Ovary (tissue), 9 donors: ENCODE data around the gene ABI3BP. TPM values are rescaled to one million over a fixed set of nuclear protein-coding genes. Genes with fewer than 3 reads are reported as not detected.
A peak's percentile ranks its signal among the peaks of the same experiment; 100 is the strongest.

ENCODE experiments used
- DNase-seq, 5 donors: peaks; one replicate each; pipeline ENCODE4 v3.0.0-alpha.2; 2019 to 2020
- H3K27ac ChIP-seq, 2 donors: fragments of 200-600 bp; one replicate each; pipeline versions ENCODE4 v1.5.1 to v1.8.0; 2019 to 2022
- H3K27me3 ChIP-seq: fragments of 200-600 bp; one replicate; pipeline ENCODE4 v1.8.0; 2022
- H3K36me3 ChIP-seq: fragments of 200-600 bp; sonication (generic); one replicate; pipeline ENCODE4 v1.5.1; 2019
- H3K4me1 ChIP-seq: one replicate; pipeline ENCODE4 v1.8.1; 2013; ENCODE audit warnings: mild to moderate bottlenecking, moderate library complexity; ENCODE audit not compliant: insufficient read depth
- H3K4me3 ChIP-seq: fragments of 200-600 bp; sonication (generic); one replicate; pipeline ENCODE4 v1.5.1; 2017
- H3K9me3 ChIP-seq, 2 donors: fragments of 200-600 bp in 1 of 2; sonication (generic) in 1 of 2; one replicate each; pipeline versions ENCODE4 v1.5.1 to v1.8.1; 2013 to 2019; ENCODE audit warnings: mild to moderate bottlenecking in 1 of 2, moderate library complexity in 1 of 2
- EP300 ChIP-seq: sonication (generic); formaldehyde crosslinking; IDR thresholded peaks from one replicate; pipeline ENCODE4 v1.6.1; 2017; ENCODE audit warnings: antibody characterized with exemption
- POLR2A ChIP-seq: fragments of 450-650 bp; IDR thresholded peaks from one replicate; pipeline ENCODE4 v1.6.1; 2017; ENCODE audit warnings: antibody characterized with exemption, mild to moderate bottlenecking, moderate library complexity
- WGBS, 3 donors: extraction: QIAGEN DNeasy Blood & Tissue Kit in 1 of 3; methylation state at CpG; one replicate each; pipeline versions ENCODE4 v1.1.5 to v1.1.7; 2013 to 2017; 5-methylcytosine and 5-hydroxymethylcytosine counted together
- intact Hi-C, 4 donors: fragments of 100-400 bp; cut with DNase I; formaldehyde crosslinking; loops; one replicate each; pipeline versions ENCODE4 v1.11.0 to v1.15.1; 2022 to 2023
- polyA plus RNA-seq, 2 donors: library from polyadenylated mRNA; stranded (reverse); fragments of 200-250 nt in 1 of 2; fragments of 350-450 nt in 1 of 2; fragmentation: Illumina TruSeq in 1 of 2; extraction: RNeasy Lipid Tissue Mini Kit (QIAGEN cat#74804) in 1 of 2; gene quantifications; one replicate each; pipeline ENCODE4 v1.2.3, GENCODE V29; 2013 to 2014
- total RNA-seq, 7 donors: library from RNA; depleted of rRNA in 2 of 7; stranded (reverse); fragments of >200 nt in 2 of 7; fragmentation: NEBNext Ultra II Directional in 3 of 7; extraction: Animal tissue kit (Norgen Biotek cat#: 25700) in 3 of 7; gene quantifications; one replicate each; pipeline versions ENCODE4 v1.1.0 to v1.2.4, GENCODE V29; 2016 to 2023
- TF ChIP-seq, protein P1 (sequence below), 3 donors: fragments of 450-650 bp in 2 of 3; fragments of 200-600 bp in 1 of 3; IDR thresholded peaks; one replicate each; pipeline versions ENCODE4 v1.5.1 to v1.8.0; 2016 to 2022; ENCODE audit warnings: antibody characterized with exemption in 3 of 3, mild to moderate bottlenecking in 1 of 3
- donor health status: DM: no; HTN: no; CAD: no; lungs with moderate emphysema.
- donor health status: DM: no; HTN: no; CAD: no.
- donor health status: Bipolar disorder and iron deficiency.
- donor health status: DM: yes; HTN: yes; CAD: no.
- donor health status: DM: no; HTN: no; CAD: no.
- donor health status: DM: yes; HTN: yes; CAD: no.

The ABI3BP gene
- total and polyA plus RNA-seq, 9 donors = 31.1 to 229 (median 84.1) TPM

GRCh38 chr3:100875239-100875638 is 118.0 kb downstream of the ABI3BP start:
- no peak overlapping the region for H3K27ac ChIP-seq
- H3K27me3 ChIP-seq = no peaks in the 10 kb centered on the region
- H3K4me3 ChIP-seq = no peak overlapping the region
- H3K36me3 ChIP-seq = no peaks in the 10 kb centered on the region
- H3K9me3 ChIP-seq = no peaks in the 10 kb centered on the region
- TF ChIP-seq POLR2A (no peak), EP300 (no peak)
- TF ChIP-seq, protein P1, sequence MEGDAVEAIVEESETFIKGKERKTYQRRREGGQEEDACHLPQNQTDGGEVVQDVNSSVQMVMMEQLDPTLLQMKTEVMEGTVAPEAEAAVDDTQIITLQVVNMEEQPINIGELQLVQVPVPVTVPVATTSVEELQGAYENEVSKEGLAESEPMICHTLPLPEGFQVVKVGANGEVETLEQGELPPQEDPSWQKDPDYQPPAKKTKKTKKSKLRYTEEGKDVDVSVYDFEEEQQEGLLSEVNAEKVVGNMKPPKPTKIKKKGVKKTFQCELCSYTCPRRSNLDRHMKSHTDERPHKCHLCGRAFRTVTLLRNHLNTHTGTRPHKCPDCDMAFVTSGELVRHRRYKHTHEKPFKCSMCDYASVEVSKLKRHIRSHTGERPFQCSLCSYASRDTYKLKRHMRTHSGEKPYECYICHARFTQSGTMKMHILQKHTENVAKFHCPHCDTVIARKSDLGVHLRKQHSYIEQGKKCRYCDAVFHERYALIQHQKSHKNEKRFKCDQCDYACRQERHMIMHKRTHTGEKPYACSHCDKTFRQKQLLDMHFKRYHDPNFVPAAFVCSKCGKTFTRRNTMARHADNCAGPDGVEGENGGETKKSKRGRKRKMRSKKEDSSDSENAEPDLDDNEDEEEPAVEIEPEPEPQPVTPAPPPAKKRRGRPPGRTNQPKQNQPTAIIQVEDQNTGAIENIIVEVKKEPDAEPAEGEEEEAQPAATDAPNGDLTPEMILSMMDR (IDR thresholded peaks at IDR 0.05) = no peak
- peaks cover 1% of the 10 kb centered on the region for H3K4me1 ChIP-seq
- DNase-seq = peak; percentile 22 to 61 (median 35)
- 3 to 12% (median 6%) methylated on average over 5 of the region's 5 CpGs for WGBS, 3 donors
- intact Hi-C loops = no loop called here

DNA sequence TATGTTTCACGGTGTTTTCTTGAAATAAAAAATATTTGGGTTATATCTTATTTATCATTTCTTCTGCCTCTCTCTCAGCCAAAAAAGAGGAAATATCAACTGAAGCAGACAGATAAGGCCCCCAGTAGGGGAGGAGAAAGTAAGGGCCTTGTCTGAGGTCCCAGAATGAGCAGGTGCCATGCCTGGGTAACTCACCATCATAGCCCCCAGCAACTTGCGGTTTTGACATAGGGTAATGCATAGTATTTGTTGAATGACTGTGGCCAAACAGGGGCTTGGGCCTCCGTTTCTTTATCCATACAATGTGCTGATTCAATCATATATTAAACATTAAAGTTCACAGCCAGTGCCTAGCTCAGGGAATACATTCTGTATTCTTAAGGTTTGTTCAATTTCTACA is 119.6 kb downstream of the ABI3BP start:
- H3K27ac ChIP-seq = no peak overlapping the region
- H3K9me3 ChIP-seq = no peaks in the 10 kb centered on the region
- H3K36me3 ChIP-seq = no peaks in the 10 kb centered on the region
- H3K4me3 ChIP-seq = no peak overlapping the region
- DNase-seq = no peak
- TF ChIP-seq POLR2A = no peak
- TF ChIP-seq EP300 = no peak
- TF ChIP-seq, protein P1 (IDR thresholded peaks at IDR 0.05) = no peak
- H3K27me3 ChIP-seq = no peaks in the 10 kb centered on the region
- H3K4me1 ChIP-seq = peaks cover 4% of the 10 kb centered on the region
- intact Hi-C loops = no loop called here
- 82 to 90% (median 84%) methylated on average over 3 of the region's 3 CpGs for WGBS, 3 donors

GRCh38 chr3:100871306-100871705 is 121.9 kb downstream of the ABI3BP start:
- intact Hi-C loops = no loop called here
- H3K27me3 ChIP-seq = no peaks in the 10 kb centered on the region
- H3K4me1 ChIP-seq = peaks cover 4% of the 10 kb centered on the region
- TF ChIP-seq, protein P1 (IDR thresholded peaks at IDR 0.05) = no peak
- TF ChIP-seq POLR2A (no peak), EP300 (no peak)
- no peak for DNase-seq
- H3K9me3 ChIP-seq = no peaks in the 10 kb centered on the region
- no peaks in the 10 kb centered on the region for H3K36me3 ChIP-seq
- WGBS, 3 donors = 65 to 89% (median 79%) methylated on average over 3 of the region's 3 CpGs
- no peak overlapping the region for H3K27ac ChIP-seq
- no peak overlapping the region for H3K4me3 ChIP-seq

DNA sequence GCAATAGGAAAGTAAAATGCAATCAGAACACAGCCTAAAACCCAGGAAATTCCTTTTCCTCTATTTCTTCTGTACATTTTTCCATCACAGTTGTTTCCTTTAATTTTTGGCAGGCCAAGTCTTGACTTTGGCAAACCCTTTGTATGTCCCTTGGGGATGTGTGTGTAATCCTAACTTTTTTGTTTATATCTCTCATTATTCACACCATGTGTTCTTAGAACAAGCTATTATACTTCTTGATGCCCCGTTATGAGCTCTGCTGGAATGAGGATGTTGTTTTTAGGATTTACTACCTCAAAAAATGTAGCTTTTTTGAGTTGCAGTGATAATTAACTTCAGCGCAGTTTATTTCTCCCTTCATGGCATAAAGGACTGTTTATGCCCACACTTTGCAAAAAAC is 123.4 kb downstream of the ABI3BP start:
- no peak overlapping the region for H3K27ac ChIP-seq
- H3K36me3 ChIP-seq = no peaks in the 10 kb centered on the region
- intact Hi-C loops = no loop called here
- H3K4me3 ChIP-seq = no peak overlapping the region
- H3K4me1 ChIP-seq = peaks cover 2% of the 10 kb centered on the region
- H3K9me3 ChIP-seq = no peaks in the 10 kb centered on the region
- DNase-seq = no peak
- 10 to 15% (median 14%) methylated on average over 2 of the region's 2 CpGs for WGBS, 3 donors
- no peaks in the 10 kb centered on the region for H3K27me3 ChIP-seq
- TF ChIP-seq POLR2A (no peak), EP300 (no peak)
- TF ChIP-seq, protein P1 (IDR thresholded peaks at IDR 0.05) = no peak
